PC-9 (cell line): ENCODE data around the gene TWNK.

Experiments
- EZH2 ChIP-seq: fragments of 200-600 bp; sonication (generic); IDR thresholded peaks from 2 replicates; pipeline ENCODE4 v1.8.0; 2017; ENCODE audit warnings: antibody characterized with exemption, low read depth
- TF ChIP-seq, protein P1 (sequence below): fragments of 200-600 bp; sonication (generic); conservative IDR thresholded peaks from 2 replicates; pipeline ENCODE4 v1.6.1; 2017; ENCODE audit warnings: mixed run types, antibody characterized with exemption, mild to moderate bottlenecking, moderate library complexity

DNA sequence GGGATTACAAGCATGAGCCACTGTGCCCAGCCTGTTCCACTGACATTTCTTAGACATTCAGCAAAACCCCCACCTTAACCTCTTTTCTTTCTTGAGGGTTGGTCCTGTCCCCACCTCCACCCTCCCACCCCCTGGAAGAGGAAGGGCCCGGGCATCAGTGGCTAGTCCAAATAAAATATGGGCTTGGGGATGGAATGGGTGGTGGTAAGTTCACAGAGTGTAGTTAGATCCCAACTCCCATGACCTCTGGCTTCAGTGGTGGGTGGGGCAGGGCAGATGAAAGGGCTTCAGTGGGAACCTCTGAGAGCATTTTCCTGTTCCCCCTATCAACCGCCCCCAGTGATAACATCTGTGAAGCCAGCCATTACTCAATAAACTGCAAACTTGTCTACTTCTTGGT lies 53.5 kb downstream of the TWNK start:
- TF ChIP-seq, protein P1, sequence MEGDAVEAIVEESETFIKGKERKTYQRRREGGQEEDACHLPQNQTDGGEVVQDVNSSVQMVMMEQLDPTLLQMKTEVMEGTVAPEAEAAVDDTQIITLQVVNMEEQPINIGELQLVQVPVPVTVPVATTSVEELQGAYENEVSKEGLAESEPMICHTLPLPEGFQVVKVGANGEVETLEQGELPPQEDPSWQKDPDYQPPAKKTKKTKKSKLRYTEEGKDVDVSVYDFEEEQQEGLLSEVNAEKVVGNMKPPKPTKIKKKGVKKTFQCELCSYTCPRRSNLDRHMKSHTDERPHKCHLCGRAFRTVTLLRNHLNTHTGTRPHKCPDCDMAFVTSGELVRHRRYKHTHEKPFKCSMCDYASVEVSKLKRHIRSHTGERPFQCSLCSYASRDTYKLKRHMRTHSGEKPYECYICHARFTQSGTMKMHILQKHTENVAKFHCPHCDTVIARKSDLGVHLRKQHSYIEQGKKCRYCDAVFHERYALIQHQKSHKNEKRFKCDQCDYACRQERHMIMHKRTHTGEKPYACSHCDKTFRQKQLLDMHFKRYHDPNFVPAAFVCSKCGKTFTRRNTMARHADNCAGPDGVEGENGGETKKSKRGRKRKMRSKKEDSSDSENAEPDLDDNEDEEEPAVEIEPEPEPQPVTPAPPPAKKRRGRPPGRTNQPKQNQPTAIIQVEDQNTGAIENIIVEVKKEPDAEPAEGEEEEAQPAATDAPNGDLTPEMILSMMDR = no peak
- TF ChIP-seq EZH2 = no peak
